Activated CD4-positive, CD25-positive, alpha-beta regulatory T cell treated with anti-CD3 and anti-CD28 coated beads, Interleukin-2, amount 50 U/mL, for 72 hours (primary cell): Measurements from ENCODE around the gene TMEM175.
A peak's percentile ranks its signal among the peaks of the same experiment; 100 is the strongest.
"Not testable (repeated sequence)": the region's sequence is repeated elsewhere in the genome, so short reads cannot be mapped to it uniquely, and the experiment has no call there.

Experiments
- DNase-seq: peaks from one replicate; pipeline ENCODE4 v3.0.0; 2021

The TMEM175 gene

GRCh38 chr4:917992-918391 is 14.3 kb upstream of the TMEM175 start:
- no peak for DNase-seq

- peak; percentile 8 for DNase-seq
Observed at GRCh38 chr4:918591-918990, 13.7 kb upstream of the TMEM175 start.

GRCh38 chr4:919004-919680 is 13.1 kb upstream of the TMEM175 start:
- DNase-seq = peak; percentile 21

- DNase-seq = peak; percentile 30
Observed at GRCh38 chr4:921830-922331, 10.4 kb upstream of the TMEM175 start.

DNA sequence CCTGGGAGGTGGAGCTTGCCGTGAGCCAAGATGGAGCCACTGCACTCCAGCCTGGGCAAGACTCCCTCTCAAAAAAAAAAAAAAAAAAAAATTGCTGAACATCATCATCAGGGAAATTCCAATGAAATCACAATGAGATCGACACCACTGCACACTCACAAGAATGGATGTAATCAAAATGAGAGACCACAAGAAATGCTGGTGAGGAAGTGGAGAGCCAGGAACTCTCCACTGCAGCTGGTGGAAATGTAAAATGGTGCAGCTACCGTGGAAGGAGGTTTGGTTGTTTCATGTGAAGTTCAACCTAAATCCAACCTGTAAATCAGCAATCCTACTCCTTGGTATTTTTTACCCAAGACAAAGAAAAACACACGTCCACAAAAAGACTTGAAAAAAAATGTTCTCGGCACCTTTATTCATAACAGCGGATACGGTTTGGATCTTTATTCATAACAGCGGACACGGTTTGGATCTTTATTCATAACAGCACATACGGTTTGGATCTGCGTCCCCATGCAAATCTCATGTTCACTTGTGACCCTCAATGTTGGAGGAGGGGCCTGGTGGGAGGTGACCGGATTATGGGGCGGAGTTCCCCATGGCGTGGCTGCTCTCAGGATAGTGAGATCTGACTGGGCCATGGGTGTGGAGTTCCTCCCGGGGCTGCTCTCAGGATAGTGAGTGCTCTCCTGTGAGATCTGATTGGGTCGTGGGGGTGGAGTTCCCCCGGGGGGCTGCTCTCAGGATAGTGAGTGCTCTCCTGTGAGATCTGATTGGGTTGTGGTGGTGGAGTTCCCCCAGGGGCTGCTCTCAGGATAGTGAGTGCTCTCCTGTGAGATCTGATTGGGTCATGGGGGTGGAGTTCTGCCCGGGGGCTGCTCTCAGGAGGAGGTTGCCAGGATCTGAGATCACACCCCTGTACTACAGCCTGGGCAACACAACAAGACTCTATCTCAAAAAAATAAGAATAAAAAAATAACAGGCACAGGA is 7.9 kb upstream of the TMEM175 start:
- DNase-seq = peak; percentile 25

- DNase-seq = peak; percentile 17
Observed at GRCh38 chr4:925171-925570, 7.1 kb upstream of the TMEM175 start.

- DNase-seq = peak; percentile 26
Observed at GRCh38 chr4:925771-926500, 6.3 kb upstream of the TMEM175 start.

- DNase-seq = peak; percentile 17
Observed at GRCh38 chr4:926538-926937, 5.7 kb upstream of the TMEM175 start.

DNA sequence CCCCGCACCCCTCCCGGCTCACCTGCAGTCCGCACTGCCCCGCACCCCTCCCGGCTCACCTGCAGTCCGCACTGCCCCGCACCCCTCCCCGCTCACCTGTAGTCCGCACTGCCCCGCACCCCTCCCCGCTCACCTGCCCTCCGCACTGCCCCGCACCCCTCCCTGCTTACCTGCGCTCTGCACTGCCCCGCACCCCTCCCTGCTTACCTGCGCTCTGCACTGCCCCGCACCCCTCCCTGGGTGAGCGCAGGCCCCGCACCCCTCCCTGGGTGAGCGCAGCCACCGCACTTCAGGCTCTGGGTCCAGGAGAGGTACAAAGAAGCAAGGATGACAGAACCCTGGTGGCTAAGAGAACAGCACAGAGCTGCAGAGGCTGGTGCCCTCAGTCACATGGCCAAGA is 4.7 kb upstream of the TMEM175 start:
- not testable (repeated sequence) for DNase-seq

DNA sequence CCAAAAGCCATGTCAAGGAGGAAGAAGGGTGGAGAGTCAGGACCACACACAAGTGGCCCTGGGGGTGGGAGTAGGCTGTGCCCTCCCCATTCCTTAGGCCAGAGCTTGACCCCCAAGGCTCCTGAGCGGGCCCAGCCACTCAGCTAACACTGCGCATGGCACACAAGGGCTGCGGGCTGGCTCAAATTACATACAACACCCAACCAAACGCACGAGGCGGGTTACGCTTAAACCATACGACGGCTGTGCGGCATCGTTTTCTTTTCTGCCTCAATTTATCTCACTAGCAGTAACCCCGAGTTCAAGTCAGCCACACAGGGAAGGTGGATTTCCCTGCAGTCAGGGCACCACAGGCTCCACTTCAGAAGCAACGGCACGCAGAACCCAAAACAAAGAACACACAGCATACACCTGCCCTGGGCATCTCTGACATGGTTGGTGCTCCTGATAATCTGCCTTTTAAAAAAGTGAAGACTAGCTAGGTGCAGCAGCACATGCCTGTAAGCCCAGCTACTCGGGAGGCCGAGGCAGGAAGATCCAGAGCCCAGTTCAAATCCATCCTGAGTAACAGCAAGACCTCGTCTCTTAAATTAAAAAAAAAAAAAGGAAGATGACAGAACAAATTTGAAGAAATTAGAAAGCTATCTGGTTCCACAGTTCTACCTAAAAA is 3.0 kb upstream of the TMEM175 start:
- peak; percentile 13 for DNase-seq

DNA sequence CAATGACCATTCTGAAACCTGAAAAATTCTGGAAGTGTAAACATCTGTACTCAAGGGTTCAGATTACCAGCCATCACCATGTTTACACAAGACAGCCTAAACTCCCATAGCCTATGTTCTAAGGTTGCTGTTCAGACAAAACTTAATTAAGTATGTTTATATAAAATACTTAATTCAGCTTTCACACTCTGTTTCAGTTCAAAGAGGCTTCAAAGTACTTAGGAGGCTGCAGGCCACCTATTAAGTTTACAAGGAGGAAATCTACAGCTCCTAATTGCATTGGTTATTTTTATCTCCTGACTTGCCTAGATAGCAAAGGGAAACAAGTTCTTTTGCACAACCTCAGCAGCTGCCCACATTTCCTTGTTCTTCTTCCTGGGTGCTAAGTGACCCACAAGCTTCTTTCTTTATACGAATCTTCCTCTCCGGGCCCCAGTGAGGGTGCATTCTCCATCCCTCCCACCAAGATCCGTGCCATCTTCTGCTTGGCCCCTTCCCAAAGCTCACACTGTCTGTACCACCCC is 2.2 kb upstream of the TMEM175 start:
- DNase-seq = peak; percentile 8

GRCh38 chr4:930827-931193 is 1.4 kb upstream of the TMEM175 start:
- DNase-seq = peak; percentile 27

GRCh38 chr4:931194-931959 is 883 bp upstream of the TMEM175 start:
- DNase-seq = no peak

GRCh38 chr4:932713-933070 is 432 bp downstream of the TMEM175 start:
- DNase-seq = no peak

DNA sequence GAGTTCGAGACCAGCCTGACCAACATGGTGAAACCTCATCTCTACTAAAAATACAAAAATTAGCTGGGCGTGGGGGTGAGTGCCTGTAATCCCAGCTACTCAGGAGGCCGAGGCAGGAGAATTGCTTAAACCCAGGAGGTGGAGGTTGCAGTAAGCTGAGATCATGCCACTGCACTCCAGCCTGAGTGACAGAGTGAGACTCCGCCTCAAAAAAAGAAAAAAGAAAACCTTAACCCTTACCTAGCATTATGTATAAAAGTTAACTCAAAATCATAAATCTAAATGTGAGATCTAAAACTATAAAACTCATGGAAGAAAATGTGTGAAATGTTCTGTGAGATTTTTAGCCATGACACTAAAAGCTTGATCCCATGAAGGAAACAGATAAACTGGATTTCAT is 7.2 kb downstream of the TMEM175 start:
- not testable (repeated sequence) for DNase-seq

DNA sequence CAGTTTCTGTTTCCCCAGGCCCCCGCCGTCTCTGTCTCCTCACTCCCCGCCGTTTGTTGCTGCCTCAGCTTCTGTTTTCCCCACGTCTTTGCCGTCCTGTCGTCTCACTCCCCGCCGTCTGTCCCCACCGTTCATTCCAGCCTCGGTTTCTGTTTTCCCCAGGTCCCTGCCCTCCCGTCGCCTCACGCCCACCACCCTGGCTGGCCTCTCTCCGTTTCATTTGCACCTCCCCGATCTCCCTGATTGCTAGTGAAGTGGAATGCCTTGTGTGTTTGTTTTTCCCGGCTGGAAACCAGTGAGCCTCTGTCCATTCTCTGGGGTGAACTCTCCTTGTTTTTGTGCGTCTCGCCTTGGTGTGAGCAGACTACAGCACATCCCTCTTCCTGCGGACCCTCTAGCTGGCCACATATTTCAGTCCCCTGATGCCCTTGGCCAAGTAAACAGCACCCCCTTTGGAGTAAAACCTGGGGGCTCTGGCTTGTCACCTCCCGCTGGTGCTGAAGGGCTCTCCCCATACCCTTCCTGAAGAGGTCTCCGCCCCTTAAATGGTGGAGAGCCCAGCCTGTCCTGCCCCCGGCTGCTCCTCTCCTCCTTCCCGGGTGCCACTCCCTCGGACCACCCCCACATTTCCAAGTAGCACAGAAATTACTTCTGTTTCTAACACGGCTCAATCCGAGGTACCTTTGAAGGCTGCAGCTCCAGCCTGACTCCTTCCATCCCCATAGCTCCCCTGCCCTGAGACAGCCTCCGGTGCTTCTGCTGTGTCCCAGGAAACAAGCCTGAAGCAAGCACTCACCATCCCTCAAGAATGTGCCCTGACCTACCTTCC is 13.2 kb downstream of the TMEM175 start:
- no peak for DNase-seq

GRCh38 chr4:946103-946450 is 13.8 kb downstream of the TMEM175 start:
- peak; percentile 8 for DNase-seq

GRCh38 chr4:946517-947471 is 14.5 kb downstream of the TMEM175 start:
- DNase-seq = peak; percentile 21

- DNase-seq = peak; percentile 24
Observed at GRCh38 chr4:947491-947971, 15.3 kb downstream of the TMEM175 start.
